GM19193 (cell line): Measurements from ENCODE around the gene PLA2G4A.

Experiments
- POLR2A ChIP-seq: IDR thresholded peaks from 4 replicates; pipeline ENCODE4 v1.6.1; 2011; ENCODE audit not compliant: insufficient read depth, insufficient read length; ENCODE audit errors: extremely low read depth

The PLA2G4A gene

GRCh38 chr1:186882372-186883134 lies 53.8 kb downstream of the PLA2G4A start:
- TF ChIP-seq POLR2A, result no peak

GRCh38 chr1:186884251-186884650 lies 55.5 kb downstream of the PLA2G4A start:
- TF ChIP-seq POLR2A, result no peak

- no peak for TF ChIP-seq POLR2A
Observed at GRCh38 chr1:186887203-186887602, 58.5 kb downstream of the PLA2G4A start.

- TF ChIP-seq POLR2A, result no peak
Observed at GRCh38 chr1:186888367-186888766, 59.6 kb downstream of the PLA2G4A start.

GRCh38 chr1:186892936-186893335 lies 64.2 kb downstream of the PLA2G4A start:
- TF ChIP-seq POLR2A, result no peak

- no peak for TF ChIP-seq POLR2A
Observed at GRCh38 chr1:186894415-186894814, 65.7 kb downstream of the PLA2G4A start.

GRCh38 chr1:186896211-186896610 lies 67.5 kb downstream of the PLA2G4A start:
- TF ChIP-seq POLR2A, result no peak

- TF ChIP-seq POLR2A, result no peak
Observed at GRCh38 chr1:186897008-186897407, 68.3 kb downstream of the PLA2G4A start.

- TF ChIP-seq POLR2A, result no peak
Observed at GRCh38 chr1:186899577-186899976, 70.8 kb downstream of the PLA2G4A start.

- no peak for TF ChIP-seq POLR2A
Observed at GRCh38 chr1:186899977-186900376, 71.2 kb downstream of the PLA2G4A start.

GRCh38 chr1:186900539-186901237 lies 71.9 kb downstream of the PLA2G4A start:
- no peak for TF ChIP-seq POLR2A

GRCh38 chr1:186901631-186902030 lies 72.9 kb downstream of the PLA2G4A start:
- TF ChIP-seq POLR2A, result no peak

GRCh38 chr1:186903374-186904136 lies 74.8 kb downstream of the PLA2G4A start:
- TF ChIP-seq POLR2A, result no peak

GRCh38 chr1:186904361-186904760 lies 75.6 kb downstream of the PLA2G4A start:
- TF ChIP-seq POLR2A, result no peak

GRCh38 chr1:186905561-186905960 lies 76.8 kb downstream of the PLA2G4A start:
- no peak for TF ChIP-seq POLR2A
